ENCODE data around the gene FBXL19.

- TF ChIP-seq EZH2 (IDR thresholded peaks at IDR 0.05; ENCODE audit: low read length): no peak
- TF ChIP-seq, protein P1, sequence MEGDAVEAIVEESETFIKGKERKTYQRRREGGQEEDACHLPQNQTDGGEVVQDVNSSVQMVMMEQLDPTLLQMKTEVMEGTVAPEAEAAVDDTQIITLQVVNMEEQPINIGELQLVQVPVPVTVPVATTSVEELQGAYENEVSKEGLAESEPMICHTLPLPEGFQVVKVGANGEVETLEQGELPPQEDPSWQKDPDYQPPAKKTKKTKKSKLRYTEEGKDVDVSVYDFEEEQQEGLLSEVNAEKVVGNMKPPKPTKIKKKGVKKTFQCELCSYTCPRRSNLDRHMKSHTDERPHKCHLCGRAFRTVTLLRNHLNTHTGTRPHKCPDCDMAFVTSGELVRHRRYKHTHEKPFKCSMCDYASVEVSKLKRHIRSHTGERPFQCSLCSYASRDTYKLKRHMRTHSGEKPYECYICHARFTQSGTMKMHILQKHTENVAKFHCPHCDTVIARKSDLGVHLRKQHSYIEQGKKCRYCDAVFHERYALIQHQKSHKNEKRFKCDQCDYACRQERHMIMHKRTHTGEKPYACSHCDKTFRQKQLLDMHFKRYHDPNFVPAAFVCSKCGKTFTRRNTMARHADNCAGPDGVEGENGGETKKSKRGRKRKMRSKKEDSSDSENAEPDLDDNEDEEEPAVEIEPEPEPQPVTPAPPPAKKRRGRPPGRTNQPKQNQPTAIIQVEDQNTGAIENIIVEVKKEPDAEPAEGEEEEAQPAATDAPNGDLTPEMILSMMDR (optimal IDR thresholded peaks at IDR 0.05 in 1 of 3, IDR thresholded peaks at IDR 0.05 in 1 of 3, conservative IDR thresholded peaks at IDR 0.05 in 1 of 3; ENCODE audit: extremely low read depth in 1 of 3, insufficient read depth in 2 of 3, low read length in 3 of 3): no peak
Measured at GRCh38 chr16:30895627-30896260, 27.6 kb upstream of the FBXL19 start.
